Heart left ventricle (tissue), 16 donors: ENCODE data around the gene PLEKHG4B. TPM values are rescaled to one million over a fixed set of nuclear protein-coding genes. Genes with fewer than 3 reads are reported as not detected.

ENCODE experiments used
- ATAC-seq, 4 donors: fragments of 200-7000 bp; cut with Tn5 transposase; one replicate each; pipeline ENCODE4 v1.9.1; 2020 to 2022; ENCODE audit warnings: moderate library complexity in 4 of 4, mild to moderate bottlenecking in 3 of 4, moderate number of reproducible peaks in 1 of 4
- DNase-seq, 5 donors: peaks; one replicate each; pipeline ENCODE4 v3.0.0-alpha.2; 2020
- H3K27ac ChIP-seq, 12 donors: fragments of 200-600 bp; sonication (generic) in 4 of 12; one replicate each; pipeline versions ENCODE4 v1.5.0 to v1.8.0; 2016 to 2022; ENCODE audit warnings: mild to moderate bottlenecking in 2 of 12
- H3K27me3 ChIP-seq, 9 donors: fragments of 200-600 bp; sonication (generic) in 2 of 9; one replicate each; pipeline versions ENCODE4 v1.5.1 to v1.8.0; 2016 to 2022; ENCODE audit warnings: mild to moderate bottlenecking in 3 of 9
- H3K36me3 ChIP-seq, 9 donors: fragments of 200-600 bp; sonication (generic) in 2 of 9; one replicate each; pipeline versions ENCODE4 v1.5.0 to v1.8.0; 2018 to 2022; ENCODE audit warnings: mild to moderate bottlenecking in 2 of 9
- H3K4me1 ChIP-seq, 12 donors: fragments of 200-600 bp; sonication (generic) in 4 of 12; one replicate each; pipeline versions ENCODE4 v1.5.0 to v1.8.0; 2016 to 2022; ENCODE audit warnings: mild to moderate bottlenecking in 3 of 12
- H3K4me3 ChIP-seq, 12 donors: fragments of 200-600 bp; sonication (generic) in 4 of 12; one replicate each; pipeline versions ENCODE4 v1.5.0 to v1.8.0; 2017 to 2022; ENCODE audit warnings: mild to moderate bottlenecking in 9 of 12, moderate library complexity in 4 of 12
- H3K9me3 ChIP-seq, 12 donors: fragments of 200-600 bp; sonication (generic) in 4 of 12; one replicate each; pipeline versions ENCODE4 v1.5.0 to v1.8.0; 2016 to 2022; ENCODE audit warnings: mild to moderate bottlenecking in 1 of 12
- CTCF ChIP-seq, 12 donors: fragments of 200-600 bp; sonication (generic) in 4 of 12; IDR thresholded peaks; one replicate each; pipeline versions ENCODE4 v1.5.0 to v1.8.0; 2018 to 2022; ENCODE audit warnings: antibody characterized with exemption in 12 of 12, mild to moderate bottlenecking in 5 of 12
- POLR2A ChIP-seq, 2 donors: fragments of 450-650 bp; IDR thresholded peaks; one replicate each; pipeline ENCODE4 v1.6.1; 2017; ENCODE audit warnings: antibody characterized with exemption in 2 of 2, mild to moderate bottlenecking in 2 of 2, moderate library complexity in 2 of 2
- WGBS, 4 donors: extraction: QIAGEN DNeasy Blood & Tissue Kit in 2 of 4; methylation state at CpG; one replicate each; pipeline versions ENCODE4 v1.1.5 to v1.1.7; 2013 to 2018; 5-methylcytosine and 5-hydroxymethylcytosine counted together
- intact Hi-C, 10 donors: fragments of 100-400 bp; cut with DNase I; formaldehyde crosslinking; loops; one replicate each; pipeline versions ENCODE4 v1.11.1 to v1.14.2; 2022
- polyA plus RNA-seq, 2 donors: library from polyadenylated mRNA; stranded (reverse); fragments of 200-250 nt; gene quantifications; one replicate each; pipeline ENCODE4 v1.2.3, GENCODE V29; 2013
- total RNA-seq, 9 donors: library from RNA; depleted of rRNA in 2 of 9; stranded (reverse); fragments of >200 nt in 2 of 9; fragmentation: NEBNext Ultra II Directional in 3 of 9; extraction: Animal tissue kit (Norgen Biotek cat#: 25700) in 3 of 9; gene quantifications; one replicate each; pipeline versions ENCODE4 v1.1.0 to v1.2.4, GENCODE V29; 2016 to 2023
- donor health status: ischemic (EF 13 %, LVEDD 7.1; RV severe dilation, severe dysfunction).
- donor health status: healthy with polysubstance abuse.
- donor health status: DM: no; HTN: yes; CAD: no.
- donor health status: DM: no; HTN: no; CAD: no.
- donor health status: ischemic (EF 25% LVEDD 6.9; RV normal size, moderate dysfunction).
- donor health status: ischemic (EF 25% LVEDD 5.7; RV mildly dilated, moderate dysfunction).
- donor health status: healthy.
- donor health status: DM: yes; HTN: yes; CAD: no.
- donor health status: ischemic (EF 35%, LVEDD 5.7; RV mildly dilated, moderate dysfunction).
- donor health status: nonischemic (EF 11% LVEDD 7.7; RV severe dilation, severe dysfunction).
- donor health status: DM: yes; HTN: yes; CAD: no.
- donor health status: PGD.
- donor health status: ischemic (EF 29% LVEDD 5.4; RV normal size, mild dysfunction).
- donor health status: nonischemic (EF 23%, LVEDD 6.1; RV moderate dilation, normal function).

The PLEKHG4B gene
- total and polyA plus RNA-seq, 11 donors, result 0.03 to 0.34 (median 0.10) TPM; not detected in 7

DNA sequence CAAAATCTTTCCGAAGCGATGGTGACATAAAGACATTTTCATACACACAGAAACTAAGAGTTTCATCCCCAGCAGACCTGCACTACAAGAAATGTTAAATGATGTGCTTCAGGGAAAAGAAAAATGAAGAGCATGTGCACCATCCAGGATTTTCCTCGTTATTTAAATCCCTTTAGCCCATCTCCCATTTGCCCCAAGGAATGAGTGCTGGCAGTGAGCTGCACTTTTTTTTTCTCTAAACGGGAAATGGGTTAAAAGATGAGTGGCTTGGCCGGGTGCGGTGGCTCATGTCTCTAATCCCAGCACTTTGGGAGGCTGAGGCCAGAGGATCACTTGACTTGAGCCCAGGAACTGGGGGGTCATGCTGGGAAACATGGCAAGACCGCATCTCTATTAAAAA lies 92.5 kb downstream of the PLEKHG4B start:
- ATAC-seq (no peak), DNase-seq (peak in 1 of 5 donors; percentile 1)
- no peak for TF ChIP-seq CTCF (IDR thresholded peaks at IDR 0.05)
- no peak for TF ChIP-seq POLR2A (IDR thresholded peaks at IDR 0.05)
- H3K4me3 ChIP-seq, result no peak overlapping the region
- intact Hi-C loops, result loop anchor here in 1 of 10 donors (5.0 kb wide), 1 partner anchor 128 kb away; no protein-coding TSS in a partner anchor
- no peak overlapping the region for H3K27ac ChIP-seq
- WGBS, 4 donors, result 77 to 87% (median 84%) methylated on average over 7 of the region's 7 CpGs
- H3K27me3 ChIP-seq, result no peaks in the 10 kb centered on the region
- H3K9me3 ChIP-seq, result no peaks in the 10 kb centered on the region
- H3K4me1 ChIP-seq, result peaks cover 0 to 21% (median 13%) of the 10 kb centered on the region in 12 donors
- no peaks in the 10 kb centered on the region for H3K36me3 ChIP-seq

GRCh38 chr5:185095-186070 lies 93.4 kb downstream of the PLEKHG4B start:
- Histone ChIP-seq H3K27me3 (no peaks in the 10 kb centered on the region), H3K36me3 (no peaks in the 10 kb centered on the region), H3K4me3 (no peak overlapping the region), H3K27ac (peak overlapping the region in 1 of 12 donors; percentile 17), H3K4me1 (peaks cover 0 to 28% (median 14%) of the 10 kb centered on the region in 12 donors), H3K9me3 (no peaks in the 10 kb centered on the region)
- intact Hi-C loops, result no loop called here
- WGBS, 4 donors, result 80 to 89% (median 82%) methylated on average over 19 to 21 of the region's 21 CpGs
- TF ChIP-seq CTCF (IDR thresholded peaks at IDR 0.05) (no peak), POLR2A (IDR thresholded peaks at IDR 0.05) (no peak)
- ATAC-seq, result no peak
- DNase-seq, result peak in 2 of 5 donors; percentile 20 to 21

GRCh38 chr5:186091-187041 lies 94.4 kb downstream of the PLEKHG4B start:
- DNase-seq (peak in 2 of 5 donors; percentile 22 to 25), ATAC-seq (no peak)
- TF ChIP-seq POLR2A (IDR thresholded peaks at IDR 0.05), result no peak
- TF ChIP-seq CTCF (IDR thresholded peaks at IDR 0.05), result no peak
- Histone ChIP-seq H3K4me1 (peaks cover 0 to 36% (median 17%) of the 10 kb centered on the region in 12 donors), H3K36me3 (no peaks in the 10 kb centered on the region), H3K27me3 (peaks cover 0 to 4% (median 0%) of the 10 kb centered on the region in 9 donors), H3K27ac (no peak overlapping the region), H3K4me3 (no peak overlapping the region), H3K9me3 (no peaks in the 10 kb centered on the region)
- intact Hi-C loops, result no loop called here
- 74 to 87% (median 82%) methylated on average over 20 to 28 of the region's 28 CpGs for WGBS, 4 donors
